Activated CD8-positive, alpha-beta memory T cell treated with anti-CD3 and anti-CD28 coated beads, Interleukin-2, amount 10 ng/mL, durations not matched to agents 7 days and 5 days (primary cell): ENCODE results near the gene PSPN. TPM values are rescaled to one million over a fixed set of nuclear protein-coding genes. Genes with fewer than 3 reads are reported as not detected.
"Not testable (repeated sequence)": the region's sequence is repeated elsewhere in the genome, so short reads cannot be mapped to it uniquely, and the experiment has no call there.

ENCODE experiments used
- ATAC-seq: fragments of 150-1000 bp; cut with Tn5 transposase; one replicate; pipeline ENCODE4 v1.10.0; 2021; ENCODE audit warnings: moderate library complexity
- CTCF ChIA-PET: fragments of 350-600 bp; sonication (Branson Sonifier 250); formaldehyde crosslinking; loops from one replicate; lab custom pipeline; 2021; ENCODE audit warnings: antibody characterized with exemption; lab: Charles Lee
- DNase-seq: peaks from one replicate; pipeline ENCODE4 v3.0.0-alpha.2; 2020
- H3K27ac Mint-ChIP-seq: one replicate; pipeline ENCODE4 v1.8.0; 2021; ENCODE audit warnings: mild to moderate bottlenecking, mixed read lengths
- H3K27me3 Mint-ChIP-seq: one replicate; pipeline ENCODE4 v1.8.0; 2021; ENCODE audit warnings: mixed read lengths
- H3K36me3 Mint-ChIP-seq: one replicate; pipeline ENCODE4 v1.8.0; 2021; ENCODE audit warnings: mild to moderate bottlenecking, mixed read lengths
- H3K4me1 Mint-ChIP-seq: one replicate; pipeline ENCODE4 v1.8.0; 2021; ENCODE audit warnings: mixed read lengths
- H3K4me3 Mint-ChIP-seq: one replicate; pipeline ENCODE4 v1.8.0; 2021; ENCODE audit warnings: mild to moderate bottlenecking, moderate library complexity, mixed read lengths
- H3K9me3 Mint-ChIP-seq: one replicate; pipeline ENCODE4 v1.8.0; 2022; ENCODE audit warnings: low read depth, mixed read lengths
- total RNA-seq, 2 experiments: library from RNA; stranded (reverse); gene quantifications; one replicate each; pipeline ENCODE4 v1.2.3, GENCODE V29; 2021

Gene PSPN
- total RNA-seq, 2 experiments from 2014 or later: 1.8 to 2.6 TPM

GRCh38 chr19:6354098-6354674 lies 21.5 kb downstream of the PSPN start:
- Mint-ChIP-seq H3K27me3 (no peaks in the 10 kb centered on the region), H3K27ac (no peak overlapping the region), H3K4me1 (no peaks in the 10 kb centered on the region), H3K4me3 (no peak overlapping the region), H3K9me3 (no peaks in the 10 kb centered on the region), H3K36me3 (no peaks in the 10 kb centered on the region)
- ATAC-seq: no peak
- CTCF ChIA-PET: interaction anchor here (1.2 kb wide), 1 partner anchor 228 kb away, joined by 4 read pairs; no protein-coding TSS in a partner anchor
- DNase-seq: no peak

DNA sequence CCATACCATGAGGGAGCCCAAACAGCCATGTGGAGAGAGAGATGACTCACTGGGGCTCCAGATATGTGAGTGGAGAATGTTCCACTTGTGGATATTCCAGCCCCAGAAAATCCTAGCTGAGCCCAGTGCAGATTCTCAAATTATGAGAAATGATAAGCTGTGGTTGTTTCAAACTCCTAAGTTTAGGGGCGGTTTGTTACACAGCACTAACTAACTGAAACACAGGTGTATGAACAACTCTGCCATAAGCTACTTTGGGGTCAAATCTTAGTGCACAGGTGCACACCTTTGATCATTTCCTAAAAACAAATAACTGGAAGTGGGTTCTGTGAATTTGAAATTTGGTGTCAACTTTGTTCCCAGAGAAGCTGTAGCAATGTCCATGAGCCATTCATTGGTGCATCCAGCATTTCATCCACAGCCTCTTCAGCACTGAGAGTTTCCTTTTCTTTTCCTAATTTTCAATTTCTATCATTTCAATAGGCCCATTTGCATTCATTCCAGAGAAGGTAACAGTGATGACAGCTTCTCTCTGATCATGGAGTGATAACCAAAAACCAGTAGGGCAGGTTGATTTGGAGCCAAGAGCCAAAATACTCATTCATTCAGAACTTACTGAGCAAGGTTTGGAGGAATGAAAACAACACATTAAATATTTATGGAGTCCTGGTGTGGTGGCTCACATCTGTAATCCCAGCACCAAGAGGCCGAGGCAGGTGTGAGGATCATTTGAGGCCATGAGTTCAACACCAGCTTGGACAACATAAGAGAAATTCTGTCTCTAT lies 23.2 kb downstream of the PSPN start:
- CTCF ChIA-PET: interaction anchor here (0.8 to 1.3 kb wide), 3 partner anchors 53 to 538 kb away, joined by 3 read pairs; no protein-coding TSS in a partner anchor
- ATAC-seq (no peak), DNase-seq (no peak)
- Mint-ChIP-seq H3K4me3 (no peak overlapping the region), H3K9me3 (no peaks in the 10 kb centered on the region), H3K27ac (no peak overlapping the region), H3K36me3 (no peaks in the 10 kb centered on the region), H3K4me1 (no peaks in the 10 kb centered on the region), H3K27me3 (no peaks in the 10 kb centered on the region)

DNA sequence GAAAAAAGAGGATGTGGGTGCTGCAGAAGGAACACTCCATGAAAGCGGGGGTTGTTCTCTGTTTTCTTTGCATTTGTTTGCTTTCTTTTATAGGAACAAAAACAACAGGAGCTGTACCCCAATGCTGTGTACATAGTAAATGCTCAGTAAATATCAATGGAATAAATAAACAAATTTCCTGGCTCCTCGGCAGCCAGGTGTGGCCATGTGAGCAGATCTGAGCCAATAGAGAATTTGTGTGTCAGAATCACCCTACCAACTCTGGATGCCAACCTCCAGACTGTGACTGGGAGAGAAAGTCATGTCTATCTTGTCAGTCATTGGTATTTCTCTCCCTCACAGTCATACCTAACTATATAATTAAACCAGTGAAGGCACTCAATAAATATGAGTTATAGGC lies 25.0 kb downstream of the PSPN start:
- H3K27me3 Mint-ChIP-seq: no peaks in the 10 kb centered on the region
- no peak overlapping the region for H3K4me3 Mint-ChIP-seq
- no peak for DNase-seq
- H3K4me1 Mint-ChIP-seq: no peaks in the 10 kb centered on the region
- ATAC-seq: no peak
- no peaks in the 10 kb centered on the region for H3K9me3 Mint-ChIP-seq
- H3K36me3 Mint-ChIP-seq: no peaks in the 10 kb centered on the region
- CTCF ChIA-PET: no interaction called here
- H3K27ac Mint-ChIP-seq: no peak overlapping the region

- H3K36me3 Mint-ChIP-seq, H3K27ac Mint-ChIP-seq, ATAC-seq, H3K4me3 Mint-ChIP-seq, DNase-seq, H3K27me3 Mint-ChIP-seq, H3K4me1 Mint-ChIP-seq, H3K9me3 Mint-ChIP-seq: not testable (repeated sequence)
- CTCF ChIA-PET: interaction anchor here (0.8 kb wide), 1 partner anchor 357 kb away, joined by 3 read pairs; no protein-coding TSS in a partner anchor
These were observed 26.5 kb downstream of the PSPN start for GRCh38 chr19:6349271-6349670.

- Mint-ChIP-seq H3K4me3 (no peak overlapping the region), H3K27ac (no peak overlapping the region)
- CTCF ChIA-PET: no interaction called here
These were observed 32.3 kb downstream of the PSPN start for GRCh38 chr19:6343462-6343861.

GRCh38 chr19:6340493-6341201 lies 35.1 kb downstream of the PSPN start:
- Mint-ChIP-seq H3K9me3 (no peaks in the 10 kb centered on the region), H3K27ac (no peak overlapping the region), H3K4me3 (no peak overlapping the region), H3K36me3 (peaks cover 7% of the 10 kb centered on the region), H3K27me3 (no peaks in the 10 kb centered on the region), H3K4me1 (peaks cover 3% of the 10 kb centered on the region)
- no peak for DNase-seq
- ATAC-seq: no peak
- CTCF ChIA-PET: interaction anchor here (0.8 kb wide), 1 partner anchor 122 kb away, joined by 3 read pairs; no protein-coding TSS in a partner anchor

More at GRCh38 chr19:6343462-6343861, 32.3 kb downstream of the PSPN start:
- H3K4me1 Mint-ChIP-seq: peaks cover 3% of the 10 kb centered on the region
- DNase-seq (no peak), ATAC-seq (no peak)
- H3K27me3 Mint-ChIP-seq: no peaks in the 10 kb centered on the region
- no peaks in the 10 kb centered on the region for H3K9me3 Mint-ChIP-seq
- peaks cover 7% of the 10 kb centered on the region for H3K36me3 Mint-ChIP-seq

GRCh38 chr19:6334490-6335285 lies 41.0 kb downstream of the PSPN start:
- no peak for DNase-seq
- no peaks in the 10 kb centered on the region for H3K4me1 Mint-ChIP-seq
- no peaks in the 10 kb centered on the region for H3K36me3 Mint-ChIP-seq
- no peaks in the 10 kb centered on the region for H3K9me3 Mint-ChIP-seq
- no peak overlapping the region for H3K4me3 Mint-ChIP-seq
- H3K27ac Mint-ChIP-seq: no peak overlapping the region
- ATAC-seq: no peak
- H3K27me3 Mint-ChIP-seq: no peaks in the 10 kb centered on the region
- CTCF ChIA-PET: interaction anchor here (0.8 kb wide), 1 partner anchor 286 kb away, joined by 3 read pairs; no protein-coding TSS in a partner anchor

DNA sequence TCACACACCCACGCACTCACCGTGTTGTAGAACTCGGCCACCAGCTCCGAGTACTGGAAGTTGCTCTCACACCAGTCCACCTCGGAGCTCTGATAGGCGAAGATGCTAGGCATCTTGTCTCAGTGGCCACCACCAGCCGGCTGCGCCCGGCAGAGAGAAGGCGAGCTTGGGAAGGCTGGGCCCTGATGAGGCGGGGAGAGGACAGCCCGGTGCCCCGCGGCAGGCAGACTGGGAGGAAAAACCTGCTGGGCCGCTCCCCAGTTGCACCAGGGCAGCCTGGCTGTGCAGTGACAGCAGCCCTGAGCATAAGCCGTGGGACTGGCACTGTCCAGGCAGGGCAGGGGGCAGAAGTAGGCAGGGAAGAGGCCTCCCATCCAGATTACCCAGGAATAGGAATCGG lies 42.3 kb downstream of the PSPN start, which contains the start of gene ACER1:
Gene ACER1, minus strand, starts transcription at position 174 of the 400 bp plus-strand sequence. Its CDS starts 61 bp downstream, at position 113.
- H3K36me3 Mint-ChIP-seq: no peaks in the 10 kb centered on the region
- ATAC-seq (no peak), DNase-seq (no peak)
- CTCF ChIA-PET: no interaction called here
- H3K27me3 Mint-ChIP-seq: no peaks in the 10 kb centered on the region
- no peaks in the 10 kb centered on the region for H3K9me3 Mint-ChIP-seq
- no peak within 1 kb of the TSS for H3K4me3 Mint-ChIP-seq
- H3K4me1 Mint-ChIP-seq: no peaks in the 10 kb centered on the region
- H3K27ac Mint-ChIP-seq: no peak within 1 kb of the TSS

GRCh38 chr19:6326815-6327214 lies 48.9 kb downstream of the PSPN start:
- Mint-ChIP-seq H3K27ac (no peak overlapping the region), H3K36me3 (no peaks in the 10 kb centered on the region), H3K27me3 (no peaks in the 10 kb centered on the region)

GRCh38 chr19:6325614-6326013 lies 50.1 kb downstream of the PSPN start:
- Mint-ChIP-seq H3K36me3 (no peaks in the 10 kb centered on the region), H3K9me3 (no peaks in the 10 kb centered on the region), H3K4me3 (no peak overlapping the region), H3K27ac (no peak overlapping the region), H3K4me1 (no peaks in the 10 kb centered on the region), H3K27me3 (no peaks in the 10 kb centered on the region)
- no peak for DNase-seq
- CTCF ChIA-PET: no interaction called here
- ATAC-seq: no peak

More at GRCh38 chr19:6326815-6327214, 48.9 kb downstream of the PSPN start:
- DNase-seq: no peak
- no peaks in the 10 kb centered on the region for H3K4me1 Mint-ChIP-seq
- no peak overlapping the region for H3K4me3 Mint-ChIP-seq
- CTCF ChIA-PET: interaction anchor here (0.5 to 1.6 kb wide), 3 partner anchors 26 to 441 kb away, joined by 3 to 4 read pairs (median 4); no protein-coding TSS in a partner anchor
- no peak for ATAC-seq
- no peaks in the 10 kb centered on the region for H3K9me3 Mint-ChIP-seq
